ENCODE measurements around the gene GATA3.

Gene GATA3

GRCh38 chr10:8092428-8092827, 37.9 kb downstream of the GATA3 start:
- no peak for DNase-seq

- DNase-seq, result no peak
These were observed 41.5 kb downstream of the GATA3 start for GRCh38 chr10:8095959-8096358.

GRCh38 chr10:8096931-8097330, 42.4 kb downstream of the GATA3 start:
- no peak for DNase-seq

- DNase-seq, result no peak
These were observed 45.9 kb downstream of the GATA3 start for GRCh38 chr10:8100366-8100765.

- DNase-seq, result no peak
These were observed 48.4 kb downstream of the GATA3 start for GRCh38 chr10:8102708-8103401.

GRCh38 chr10:8103543-8103942, 49.1 kb downstream of the GATA3 start:
- DNase-seq, result no peak

GRCh38 chr10:8104005-8104404, 49.5 kb downstream of the GATA3 start:
- no peak for DNase-seq

GRCh38 chr10:8104721-8105120, 50.2 kb downstream of the GATA3 start:
- no peak for DNase-seq

GRCh38 chr10:8105932-8106331, 51.4 kb downstream of the GATA3 start:
- no peak for DNase-seq

GRCh38 chr10:8112230-8112905, 57.9 kb downstream of the GATA3 start:
- DNase-seq, result no peak

GRCh38 chr10:8112942-8113442, 58.5 kb downstream of the GATA3 start:
- DNase-seq, result no peak

GRCh38 chr10:8113616-8114015, 59.1 kb downstream of the GATA3 start:
- no peak for DNase-seq

GRCh38 chr10:8114741-8115617, 60.5 kb downstream of the GATA3 start:
- no peak for DNase-seq

GRCh38 chr10:8115618-8115980, 61.1 kb downstream of the GATA3 start:
- DNase-seq, result no peak

GRCh38 chr10:8116474-8116873, 62.0 kb downstream of the GATA3 start:
- no peak for DNase-seq

- DNase-seq, result no peak
These were observed 62.5 kb downstream of the GATA3 start for GRCh38 chr10:8116926-8117493.

GRCh38 chr10:8121201-8121890, 66.9 kb downstream of the GATA3 start:
- DNase-seq, result no peak

GRCh38 chr10:8122611-8123369, 68.3 kb downstream of the GATA3 start:
- DNase-seq, result no peak

GRCh38 chr10:8124436-8124835, 69.9 kb downstream of the GATA3 start:
- no peak for DNase-seq
